K562 (cell line): ENCODE data around the gene OPRM1.

Experiments
- MCM3 ChIP-seq: fragments of 450-650 bp; IDR thresholded peaks from 2 replicates; pipeline ENCODE4 v1.6.1; 2016
- MXI1 ChIP-seq: IDR thresholded peaks from 2 replicates; pipeline ENCODE4 v1.6.1; 2011; ENCODE audit warnings: low read depth, mild to moderate bottlenecking, improper control_type of control experiment, low read length
- NFRKB ChIP-seq: fragments of 450-650 bp; IDR thresholded peaks from 2 replicates; pipeline ENCODE4 v1.6.1; 2016; ENCODE audit warnings: low read depth
- PHB2 ChIP-seq: fragments of 450-650 bp; IDR thresholded peaks from 2 replicates; pipeline ENCODE4 v1.6.1; 2017; ENCODE audit warnings: low read depth
- SMAD3 ChIP-seq: fragments of 450-650 bp; formaldehyde crosslinking; conservative IDR thresholded peaks from 2 replicates; pipeline ENCODE4 v1.4.0; 2020; ENCODE audit warnings: mild to moderate bottlenecking
- ZNF121 ChIP-seq: sonication (generic); formaldehyde crosslinking; conservative IDR thresholded peaks from 2 replicates; pipeline ENCODE4 v1.8.0; 2022; ENCODE audit warnings: missing genetic modification reagents
- TF ChIP-seq, protein P1 (sequence below), 3 experiments: IDR thresholded peaks in 2 of 3; conservative IDR thresholded peaks in 1 of 3; 2 replicates each; pipeline ENCODE4 v1.5.1; 2011 to 2012; ENCODE audit warnings: low read length in 3 of 3, mild to moderate bottlenecking in 3 of 3, control low read depth in 2 of 3, improper control_type of control experiment in 1 of 3, inconsistent platforms in 1 of 3, low read depth in 1 of 3, mixed read lengths in 1 of 3, moderate library complexity in 1 of 3; ENCODE audit not compliant: insufficient read depth in 2 of 3

DNA sequence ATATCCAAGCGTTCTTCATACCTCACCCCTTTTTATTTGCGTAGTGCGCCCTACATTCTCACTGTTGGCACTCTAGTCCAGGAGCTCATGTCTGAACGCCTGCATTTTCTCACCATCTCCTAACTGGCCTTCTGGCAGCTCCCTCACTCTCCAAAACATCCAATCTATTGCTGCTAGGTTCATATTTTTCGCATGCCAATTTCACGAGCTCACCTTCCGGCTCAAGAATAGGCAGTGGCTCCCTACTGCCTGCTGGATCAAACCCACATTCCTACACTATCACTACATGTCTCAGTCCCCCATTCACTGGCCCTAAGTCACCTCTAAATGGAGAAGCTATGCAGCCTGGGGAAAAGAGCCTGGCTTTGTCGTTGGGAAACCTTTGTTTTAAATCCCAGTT lies 202.5 kb downstream of the OPRM1 start:
- no peak for TF ChIP-seq SMAD3
- TF ChIP-seq, protein P1, sequence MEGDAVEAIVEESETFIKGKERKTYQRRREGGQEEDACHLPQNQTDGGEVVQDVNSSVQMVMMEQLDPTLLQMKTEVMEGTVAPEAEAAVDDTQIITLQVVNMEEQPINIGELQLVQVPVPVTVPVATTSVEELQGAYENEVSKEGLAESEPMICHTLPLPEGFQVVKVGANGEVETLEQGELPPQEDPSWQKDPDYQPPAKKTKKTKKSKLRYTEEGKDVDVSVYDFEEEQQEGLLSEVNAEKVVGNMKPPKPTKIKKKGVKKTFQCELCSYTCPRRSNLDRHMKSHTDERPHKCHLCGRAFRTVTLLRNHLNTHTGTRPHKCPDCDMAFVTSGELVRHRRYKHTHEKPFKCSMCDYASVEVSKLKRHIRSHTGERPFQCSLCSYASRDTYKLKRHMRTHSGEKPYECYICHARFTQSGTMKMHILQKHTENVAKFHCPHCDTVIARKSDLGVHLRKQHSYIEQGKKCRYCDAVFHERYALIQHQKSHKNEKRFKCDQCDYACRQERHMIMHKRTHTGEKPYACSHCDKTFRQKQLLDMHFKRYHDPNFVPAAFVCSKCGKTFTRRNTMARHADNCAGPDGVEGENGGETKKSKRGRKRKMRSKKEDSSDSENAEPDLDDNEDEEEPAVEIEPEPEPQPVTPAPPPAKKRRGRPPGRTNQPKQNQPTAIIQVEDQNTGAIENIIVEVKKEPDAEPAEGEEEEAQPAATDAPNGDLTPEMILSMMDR (IDR thresholded peaks at IDR 0.05 in 2 of 3, conservative IDR thresholded peaks at IDR 0.05 in 1 of 3; ENCODE audit: insufficient read depth in 2 of 3, low read depth in 1 of 3, low read length in 3 of 3), result no peak
- TF ChIP-seq PHB2, result no peak
- no peak for TF ChIP-seq NFRKB
- no peak for TF ChIP-seq MXI1
- no peak for TF ChIP-seq ZNF121 (CRISPR knock-in tag)
- TF ChIP-seq MCM3, result no peak
